Body of pancreas (tissue), 4 donors: ENCODE results near the gene MYLK4. TPM values are rescaled to one million over a fixed set of nuclear protein-coding genes. Genes with fewer than 3 reads are reported as not detected.

Experiments
- ATAC-seq: fragments of 150-250 bp; one replicate; pipeline ENCODE4 v1.9.1; 2016
- DNase-seq, 4 donors: peaks; one replicate each; pipeline ENCODE4 v3.0.0-alpha.2; 2019
- H3K27ac ChIP-seq, 4 donors: fragments of 200-600 bp; sonication (generic); 1 replicate in 3 of 4; 2 replicates in 1 of 4; pipeline versions ENCODE4 v1.5.1 to v1.6.1; 2016 to 2019; ENCODE audit warnings: mild to moderate bottlenecking in 1 of 4, mixed read lengths in 1 of 4, moderate library complexity in 1 of 4
- H3K27me3 ChIP-seq, 2 donors: fragments of 200-600 bp; sonication (generic); one replicate each; pipeline ENCODE4 v1.6.0; 2016; ENCODE audit warnings: mild to moderate bottlenecking in 1 of 2
- H3K36me3 ChIP-seq, 2 donors: fragments of 200-600 bp; sonication (generic); replicated peaks in 1 of 2; 2 replicates each; pipeline ENCODE4 v1.5.1; 2016; ENCODE audit warnings: low read depth in 2 of 2; ENCODE audit not compliant: insufficient read depth in 1 of 2
- H3K4me1 ChIP-seq: fragments of 200-600 bp; sonication (generic); one replicate; pipeline ENCODE4 v1.6.0; 2016
- H3K4me3 ChIP-seq, 2 donors: fragments of 200-600 bp; sonication (generic); 1 replicate in 1 of 2; 2 replicates in 1 of 2; pipeline ENCODE4 v1.5.1; 2016 to 2019
- H3K9me3 ChIP-seq, 3 donors: fragments of 200-600 bp; sonication (generic); 1 replicate in 2 of 3; 2 replicates in 1 of 3; pipeline ENCODE4 v1.5.1; 2016
- POLR2A ChIP-seq, 3 donors: fragments of 450-650 bp; IDR thresholded peaks; one replicate each; pipeline ENCODE4 v1.6.1; 2016; ENCODE audit warnings: antibody characterized with exemption in 3 of 3, mild to moderate bottlenecking in 2 of 3
- WGBS, 2 donors: methylation state at CpG; one replicate each; pipeline ENCODE4 v1.1.5; 2017; 5-methylcytosine and 5-hydroxymethylcytosine counted together
- intact Hi-C: fragments of 100-400 bp; cut with DNase I; formaldehyde crosslinking; loops from one replicate; pipeline ENCODE4 v1.15.1; 2023
- total RNA-seq, 2 donors: library from RNA; depleted of rRNA; stranded (reverse); fragments of >200 nt; gene quantifications; one replicate each; pipeline ENCODE4 v1.1.0, GENCODE V29; 2016
- TF ChIP-seq, protein P1 (sequence below), 7 experiments: fragments of 450-650 bp in 4 of 7; fragments of 200-600 bp in 3 of 7; sonication (generic) in 3 of 7; IDR thresholded peaks; one replicate each; pipeline ENCODE4 v1.5.1; 2016 to 2019; ENCODE audit warnings: antibody characterized with exemption in 7 of 7

The MYLK4 gene
- total RNA-seq, 2 donors from 2014 or later: 0.26 to 0.33 TPM

DNA sequence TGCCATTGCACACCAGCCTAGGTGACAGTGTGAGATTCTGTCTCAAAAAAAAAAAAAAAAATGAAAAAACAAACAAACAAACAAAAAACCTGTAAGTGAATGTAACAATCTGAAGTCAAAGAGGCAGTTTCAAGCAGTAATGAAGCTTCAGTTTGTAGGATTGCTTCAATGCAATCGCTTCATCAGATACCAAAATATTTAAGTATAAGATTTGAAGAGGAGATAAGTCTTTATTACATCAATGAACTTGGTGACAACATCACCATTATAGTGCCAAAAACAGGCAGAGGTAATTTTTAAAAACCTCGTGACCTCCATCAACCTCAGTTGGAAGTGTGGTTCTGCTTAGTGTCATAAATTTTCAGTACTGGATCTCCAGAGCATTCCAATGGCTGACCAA is 74.7 kb downstream of the MYLK4 start:
- Histone ChIP-seq H3K27ac (no peak overlapping the region), H3K4me3 (no peak overlapping the region), H3K4me1 (no peaks in the 10 kb centered on the region), H3K36me3 (no peaks in the 10 kb centered on the region), H3K9me3 (no peaks in the 10 kb centered on the region), H3K27me3 (no peaks in the 10 kb centered on the region)
- intact Hi-C loops: no loop called here
- 90 to 93% methylated on average over 2 of the region's 2 CpGs for WGBS, 2 donors
- DNase-seq (no peak), ATAC-seq (no peak)
- TF ChIP-seq, protein P1, sequence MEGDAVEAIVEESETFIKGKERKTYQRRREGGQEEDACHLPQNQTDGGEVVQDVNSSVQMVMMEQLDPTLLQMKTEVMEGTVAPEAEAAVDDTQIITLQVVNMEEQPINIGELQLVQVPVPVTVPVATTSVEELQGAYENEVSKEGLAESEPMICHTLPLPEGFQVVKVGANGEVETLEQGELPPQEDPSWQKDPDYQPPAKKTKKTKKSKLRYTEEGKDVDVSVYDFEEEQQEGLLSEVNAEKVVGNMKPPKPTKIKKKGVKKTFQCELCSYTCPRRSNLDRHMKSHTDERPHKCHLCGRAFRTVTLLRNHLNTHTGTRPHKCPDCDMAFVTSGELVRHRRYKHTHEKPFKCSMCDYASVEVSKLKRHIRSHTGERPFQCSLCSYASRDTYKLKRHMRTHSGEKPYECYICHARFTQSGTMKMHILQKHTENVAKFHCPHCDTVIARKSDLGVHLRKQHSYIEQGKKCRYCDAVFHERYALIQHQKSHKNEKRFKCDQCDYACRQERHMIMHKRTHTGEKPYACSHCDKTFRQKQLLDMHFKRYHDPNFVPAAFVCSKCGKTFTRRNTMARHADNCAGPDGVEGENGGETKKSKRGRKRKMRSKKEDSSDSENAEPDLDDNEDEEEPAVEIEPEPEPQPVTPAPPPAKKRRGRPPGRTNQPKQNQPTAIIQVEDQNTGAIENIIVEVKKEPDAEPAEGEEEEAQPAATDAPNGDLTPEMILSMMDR (IDR thresholded peaks at IDR 0.05): no peak
- TF ChIP-seq POLR2A (IDR thresholded peaks at IDR 0.05): no peak

DNA sequence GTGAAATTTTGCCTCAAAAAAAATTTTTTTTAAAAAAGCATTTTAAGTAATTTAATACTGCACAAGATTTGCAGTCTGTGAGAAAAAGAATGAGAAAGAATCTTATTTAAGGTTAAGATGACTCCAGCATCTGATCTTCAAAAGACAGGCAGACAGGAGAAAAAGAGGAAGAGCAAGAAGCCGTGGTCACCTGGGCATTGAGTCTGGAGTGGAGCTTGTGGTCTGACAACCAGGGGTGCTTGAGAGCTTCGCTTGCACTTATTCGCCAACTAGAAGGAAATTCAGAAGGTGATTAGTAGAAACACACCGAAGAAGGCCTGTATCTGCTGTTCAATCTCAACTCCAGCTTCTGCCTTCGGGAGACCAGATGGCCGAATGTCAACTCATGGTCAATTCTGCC is 75.9 kb downstream of the MYLK4 start:
- TF ChIP-seq, protein P1 (IDR thresholded peaks at IDR 0.05): no peak
- TF ChIP-seq POLR2A (IDR thresholded peaks at IDR 0.05): no peak
- ATAC-seq (no peak), DNase-seq (no peak)
- H3K9me3 ChIP-seq: no peaks in the 10 kb centered on the region
- H3K27ac ChIP-seq: no peak overlapping the region
- H3K36me3 ChIP-seq: no peaks in the 10 kb centered on the region
- no peaks in the 10 kb centered on the region for H3K4me1 ChIP-seq
- H3K27me3 ChIP-seq: no peaks in the 10 kb centered on the region
- intact Hi-C loops: no loop called here
- 88 to 91% methylated on average over 6 of the region's 6 CpGs for WGBS, 2 donors
- H3K4me3 ChIP-seq: no peak overlapping the region

DNA sequence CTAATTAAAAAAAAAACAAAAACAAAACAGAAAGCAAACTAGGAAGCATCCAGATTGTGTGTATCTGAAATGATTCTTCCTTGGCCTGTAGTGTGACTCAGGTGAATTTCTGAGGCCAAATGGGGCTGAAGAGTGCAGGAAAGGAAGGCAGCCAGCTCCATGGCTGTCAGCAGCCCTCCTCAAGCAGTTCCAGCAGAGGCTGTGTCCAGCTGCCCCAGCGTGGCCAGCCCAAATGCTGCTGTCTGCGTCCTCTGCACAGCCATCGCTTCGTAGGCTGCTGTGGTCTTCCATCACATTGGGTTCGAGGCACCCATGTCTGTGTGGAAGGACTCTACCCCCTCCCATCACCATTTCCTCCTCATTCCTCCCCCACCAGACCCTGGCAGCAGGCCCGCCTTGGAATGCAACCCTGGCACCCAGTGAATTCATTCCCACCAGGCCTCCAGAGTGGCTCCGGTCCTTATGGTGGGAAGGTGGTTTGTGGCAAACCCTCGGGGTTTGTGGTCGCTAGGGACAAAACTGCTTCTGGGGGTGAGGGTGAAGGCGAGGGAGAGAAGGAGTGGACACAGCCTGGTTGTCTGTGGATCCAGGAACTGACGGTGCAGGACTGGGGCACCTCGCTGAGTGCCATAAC is 81.5 kb downstream of the MYLK4 start:
- Histone ChIP-seq H3K9me3 (no peaks in the 10 kb centered on the region), H3K27ac (no peak overlapping the region), H3K27me3 (no peaks in the 10 kb centered on the region), H3K4me1 (no peaks in the 10 kb centered on the region), H3K36me3 (no peaks in the 10 kb centered on the region), H3K4me3 (no peak overlapping the region)
- TF ChIP-seq, protein P1 (IDR thresholded peaks at IDR 0.05): no peak
- TF ChIP-seq POLR2A (IDR thresholded peaks at IDR 0.05): no peak
- intact Hi-C loops: no loop called here
- ATAC-seq (no peak), DNase-seq (no peak)
- WGBS, 2 donors: 87 to 89% methylated on average over 12 of the region's 12 CpGs

GRCh38 chr6:2667617-2668016 is 83.1 kb downstream of the MYLK4 start:
- intact Hi-C loops: no loop called here
- DNase-seq: no peak
- Histone ChIP-seq H3K4me3 (no peak overlapping the region), H3K27me3 (no peaks in the 10 kb centered on the region), H3K36me3 (no peaks in the 10 kb centered on the region), H3K4me1 (no peaks in the 10 kb centered on the region), H3K27ac (no peak overlapping the region), H3K9me3 (no peaks in the 10 kb centered on the region)
- 77 to 90% methylated on average over 7 of the region's 7 CpGs for WGBS, 2 donors
- no peak for TF ChIP-seq POLR2A (IDR thresholded peaks at IDR 0.05)
- TF ChIP-seq, protein P1 (IDR thresholded peaks at IDR 0.05): no peak
- ATAC-seq: no peak

GRCh38 chr6:2666906-2667575 is 83.7 kb downstream of the MYLK4 start:
- H3K27me3 ChIP-seq: no peaks in the 10 kb centered on the region
- TF ChIP-seq, protein P1 (IDR thresholded peaks at IDR 0.05): no peak
- TF ChIP-seq POLR2A (IDR thresholded peaks at IDR 0.05): no peak
- H3K4me1 ChIP-seq: no peaks in the 10 kb centered on the region
- no peaks in the 10 kb centered on the region for H3K9me3 ChIP-seq
- WGBS, 2 donors: 71 to 84% methylated on average over 6 of the region's 6 CpGs
- H3K4me3 ChIP-seq: no peak overlapping the region
- ATAC-seq: no peak
- no peak for DNase-seq
- no peaks in the 10 kb centered on the region for H3K36me3 ChIP-seq
- H3K27ac ChIP-seq: no peak overlapping the region
- intact Hi-C loops: no loop called here
